Testis (tissue), 3 donors: ENCODE measurements around the gene SBF1. TPM values are rescaled to one million over a fixed set of nuclear protein-coding genes. Genes with fewer than 3 reads are reported as not detected.

ENCODE experiments used
- DNase-seq: peaks from one replicate; pipeline ENCODE4 v3.0.0-alpha.2; 2019
- H3K27ac ChIP-seq, 2 donors: fragments of 200-600 bp; sonication (generic); one replicate each; pipeline ENCODE4 v1.5.1; 2019
- H3K27me3 ChIP-seq: fragments of 200-600 bp; sonication (generic); one replicate; pipeline ENCODE4 v1.5.1; 2019
- H3K36me3 ChIP-seq: fragments of 200-600 bp; sonication (generic); one replicate; pipeline ENCODE4 v1.5.1; 2017; ENCODE audit warnings: low read depth; ENCODE audit errors: missing control alignments
- H3K4me1 ChIP-seq: fragments of 200-600 bp; sonication (generic); one replicate; pipeline ENCODE4 v1.5.1; 2019
- H3K4me3 ChIP-seq, 2 donors: fragments of 200-600 bp; sonication (generic); one replicate each; pipeline ENCODE4 v1.5.1; 2017 to 2019
- H3K9me3 ChIP-seq: fragments of 200-600 bp; sonication (generic); one replicate; pipeline ENCODE4 v1.5.1; 2017
- POLR2A ChIP-seq: fragments of 450-650 bp; IDR thresholded peaks from one replicate; pipeline ENCODE4 v1.6.1; 2017; ENCODE audit warnings: antibody characterized with exemption, mild to moderate bottlenecking, moderate library complexity
- WGBS, 2 donors: methylation state at CpG; one replicate each; pipeline ENCODE4 v1.1.5; 2018; 5-methylcytosine and 5-hydroxymethylcytosine counted together
- intact Hi-C: fragments of 100-400 bp; cut with DNase I; formaldehyde crosslinking; loops from one replicate; pipeline ENCODE4 v1.15.1; 2023; ENCODE audit warnings: low total_unique reads
- polyA plus RNA-seq: library from polyadenylated mRNA; stranded (reverse); fragments of 350-450 nt; fragmentation: Illumina TruSeq; extraction: RNeasy Lipid Tissue Mini Kit (QIAGEN cat#74804); gene quantifications from one replicate; pipeline ENCODE4 v1.2.3, GENCODE V29; 2014; ENCODE audit warnings: low read depth, low replicate concordance; ENCODE audit not compliant: insufficient read depth
- total RNA-seq, 2 donors: library from RNA; depleted of rRNA; stranded (reverse); fragments of >200 nt; gene quantifications; one replicate each; pipeline ENCODE4 v1.2.3, GENCODE V29; 2016
- TF ChIP-seq, protein P1 (sequence below), 3 experiments: fragments of 450-650 bp in 2 of 3; fragments of 200-600 bp in 1 of 3; sonication (generic) in 1 of 3; IDR thresholded peaks; one replicate each; pipeline ENCODE4 v1.5.1; 2016 to 2019; ENCODE audit warnings: antibody characterized with exemption in 3 of 3, mild to moderate bottlenecking in 2 of 3, moderate library complexity in 1 of 3

The SBF1 gene
- total and polyA plus RNA-seq, 3 donors from 2014 or later, result 201 to 239 (median 208) TPM

- Histone ChIP-seq H3K4me3 (no peak overlapping the region), H3K27ac (no peak overlapping the region), H3K4me1 (no peaks in the 10 kb centered on the region), H3K9me3 (no peaks in the 10 kb centered on the region), H3K36me3 (no peaks in the 10 kb centered on the region), H3K27me3 (no peaks in the 10 kb centered on the region)
- DNase-seq, result no peak
- TF ChIP-seq POLR2A, result no peak
- TF ChIP-seq, protein P1, sequence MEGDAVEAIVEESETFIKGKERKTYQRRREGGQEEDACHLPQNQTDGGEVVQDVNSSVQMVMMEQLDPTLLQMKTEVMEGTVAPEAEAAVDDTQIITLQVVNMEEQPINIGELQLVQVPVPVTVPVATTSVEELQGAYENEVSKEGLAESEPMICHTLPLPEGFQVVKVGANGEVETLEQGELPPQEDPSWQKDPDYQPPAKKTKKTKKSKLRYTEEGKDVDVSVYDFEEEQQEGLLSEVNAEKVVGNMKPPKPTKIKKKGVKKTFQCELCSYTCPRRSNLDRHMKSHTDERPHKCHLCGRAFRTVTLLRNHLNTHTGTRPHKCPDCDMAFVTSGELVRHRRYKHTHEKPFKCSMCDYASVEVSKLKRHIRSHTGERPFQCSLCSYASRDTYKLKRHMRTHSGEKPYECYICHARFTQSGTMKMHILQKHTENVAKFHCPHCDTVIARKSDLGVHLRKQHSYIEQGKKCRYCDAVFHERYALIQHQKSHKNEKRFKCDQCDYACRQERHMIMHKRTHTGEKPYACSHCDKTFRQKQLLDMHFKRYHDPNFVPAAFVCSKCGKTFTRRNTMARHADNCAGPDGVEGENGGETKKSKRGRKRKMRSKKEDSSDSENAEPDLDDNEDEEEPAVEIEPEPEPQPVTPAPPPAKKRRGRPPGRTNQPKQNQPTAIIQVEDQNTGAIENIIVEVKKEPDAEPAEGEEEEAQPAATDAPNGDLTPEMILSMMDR (IDR thresholded peaks at IDR 0.05), result no peak
- intact Hi-C loops, result no loop called here
- 95% methylated on average over 7 to 8 of the region's 8 CpGs for WGBS, 2 donors
These were observed 41.2 kb upstream of the SBF1 start for GRCh38 chr22:50516068-50516467.

GRCh38 chr22:50513175-50513574, 38.3 kb upstream of the SBF1 start:
- 92 to 99% methylated on average over 15 of the region's 15 CpGs for WGBS, 2 donors
- Histone ChIP-seq H3K4me3 (no peak overlapping the region), H3K27me3 (no peaks in the 10 kb centered on the region), H3K36me3 (no peaks in the 10 kb centered on the region), H3K4me1 (no peaks in the 10 kb centered on the region), H3K9me3 (no peaks in the 10 kb centered on the region), H3K27ac (no peak overlapping the region)
- intact Hi-C loops, result no loop called here
- no peak for DNase-seq
- TF ChIP-seq, protein P1 (IDR thresholded peaks at IDR 0.05), result no peak
- TF ChIP-seq POLR2A, result no peak

- peak overlapping the region; percentile 77 to 94 for H3K4me3 ChIP-seq
- TF ChIP-seq, protein P1 (IDR thresholded peaks at IDR 0.05), result no peak
- TF ChIP-seq POLR2A, result no peak
- H3K36me3 ChIP-seq, result no peaks in the 10 kb centered on the region
- intact Hi-C loops, result no loop called here
- no peaks in the 10 kb centered on the region for H3K9me3 ChIP-seq
- peaks cover 9% of the 10 kb centered on the region for H3K4me1 ChIP-seq
- WGBS, 2 donors, result 6 to 7% methylated on average over 3 of the region's 3 CpGs
- peak overlapping the region in 1 of 2 donors; percentile 91 for H3K27ac ChIP-seq
- DNase-seq, result no peak
- no peaks in the 10 kb centered on the region for H3K27me3 ChIP-seq
These were observed 34.1 kb upstream of the SBF1 start for GRCh38 chr22:50508897-50509296.

DNA sequence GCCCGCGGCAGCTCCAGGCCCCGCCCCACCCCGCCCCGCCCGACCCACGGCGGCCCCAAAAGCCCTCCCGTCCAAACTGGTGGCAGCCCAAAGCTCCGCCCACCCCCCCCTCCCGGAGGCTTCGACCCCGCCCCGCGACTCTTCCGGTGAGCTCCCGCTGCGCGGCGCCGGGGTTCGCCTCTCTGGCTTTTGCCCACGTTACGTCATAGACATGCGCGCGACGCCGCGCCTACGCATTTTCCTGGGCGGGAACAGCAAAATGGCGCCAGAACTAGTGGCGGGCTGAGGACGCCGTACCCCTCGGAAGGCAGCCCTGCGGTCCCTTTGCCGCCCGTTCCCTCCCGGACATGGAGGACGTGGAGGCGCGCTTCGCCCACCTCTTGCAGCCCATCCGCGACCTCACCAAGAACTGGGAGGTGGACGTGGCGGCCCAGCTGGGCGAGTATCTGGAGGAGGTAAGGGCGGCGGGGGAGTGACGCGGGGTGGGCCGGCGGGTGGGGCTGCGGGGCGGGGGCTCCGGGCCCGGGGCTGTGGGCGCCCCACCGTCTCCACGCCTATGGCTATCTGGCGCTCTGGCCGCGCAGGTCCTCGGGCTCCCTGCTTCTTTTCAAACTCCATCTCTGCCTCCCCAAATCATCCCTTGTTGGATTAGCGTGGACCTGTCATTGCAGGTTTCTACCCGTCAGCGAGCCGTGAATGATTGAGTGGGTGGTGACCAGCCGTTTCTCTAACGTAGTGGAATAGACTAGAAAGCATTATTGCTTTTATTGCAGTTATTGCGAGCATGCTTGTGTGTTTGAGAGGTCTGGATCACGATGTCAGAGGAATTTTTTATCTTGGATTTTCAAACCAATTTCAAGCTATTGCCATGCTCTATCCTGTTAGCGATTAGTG, 33.4 kb upstream of the SBF1 start, which contains the start of gene NCAPH2:
Gene NCAPH2, plus strand, starts transcription at position 234 of the 894 bp plus-strand sequence. Its CDS starts 114 bp downstream, at position 348.
- peak within 1 kb of the TSS; percentile 72 to 91 for H3K27ac ChIP-seq
- H3K36me3 ChIP-seq, result no peaks in the 10 kb centered on the region
- DNase-seq, result peak; percentile 96
- H3K4me3 ChIP-seq, result peak within 1 kb of the TSS; percentile 81 to 94
- intact Hi-C loops, result no loop called here
- H3K9me3 ChIP-seq, result no peaks in the 10 kb centered on the region
- peak; percentile 31 for TF ChIP-seq POLR2A
- TF ChIP-seq, protein P1 (IDR thresholded peaks at IDR 0.05), result peak in 1 of 3 experiments; percentile 7
- H3K4me1 ChIP-seq, result peaks cover 9% of the 10 kb centered on the region
- no peaks in the 10 kb centered on the region for H3K27me3 ChIP-seq
- 1% methylated on average over 18 to 36 of the region's 76 CpGs for WGBS, 2 donors
